GM12878 (cell line): Measurements from ENCODE around the gene MAD1L1. TPM values are rescaled to one million over a fixed set of nuclear protein-coding genes. Genes with fewer than 3 reads are reported as not detected.
A peak's percentile ranks its signal among the peaks of the same experiment; 100 is the strongest.

Experiments
- ATAC-seq: fragments of 200-7000 bp; cut with Tn5 transposase; 3 replicates; pipeline ENCODE4 v1.9.1; 2020; ENCODE audit warnings: mild to moderate bottlenecking, moderate library complexity
- BruUV-seq: library from RNA; stranded (reverse); fragments of 400-500 nt; replicated peaks from 2 replicates; lab custom pipeline; 2021; lab: Mats Ljungman, UMichigan
- CTCF ChIA-PET: fragments of 300-600 bp; sonication (Branson Sonifier 250); formaldehyde crosslinking; extraction: SDS; loops from one replicate; lab custom pipeline; 2021; ENCODE audit warnings: inconsistent platforms; lab: Yijun Ruan, JAX
- POLR2A ChIA-PET: fragments of 350-600 bp; formaldehyde crosslinking; extraction: SDS; loops from one replicate; lab custom pipeline; 2021; ENCODE audit warnings: inconsistent platforms; lab: Charles Lee
- RAD21 ChIA-PET: fragments of 300-600 bp; sonication (Branson Sonifier 250); formaldehyde crosslinking; loops from one replicate; lab custom pipeline; 2023; ENCODE audit warnings: antibody characterized with exemption; ENCODE audit not compliant: unreplicated experiment; lab: Charles Lee
- SMC1A ChIA-PET: fragments of 300-600 bp; sonication (Branson Sonifier 250); formaldehyde crosslinking; loops from one replicate; lab custom pipeline; 2023; ENCODE audit not compliant: unreplicated experiment, uncharacterized antibody; lab: Charles Lee
- DNase-seq: peaks from one replicate; pipeline ENCODE4 v3.0.0-alpha.2; 2011; ENCODE audit warnings: low read depth, low spot score
- FAIRE-seq: peaks from 3 replicates; lab custom pipeline; 2011; peaks lifted over from hg19 to GRCh38; lab: Jason Lieb, UNC
- H2AFZ ChIP-seq: 2 replicates; pipeline ENCODE4 v1.6.0; 2011; ENCODE audit warnings: low read depth, low read length, control low read depth; ENCODE audit not compliant: control insufficient read depth
- H3K27ac ChIP-seq: 2 replicates; pipeline ENCODE4 v1.5.1; 2011; ENCODE audit warnings: control low read depth; ENCODE audit not compliant: control insufficient read depth, insufficient read depth
- H3K27me3 ChIP-seq, 2 experiments: replicated peaks in 1 of 2; 2 replicates each; pipeline versions ENCODE4 v1.6.0 to v1.6.1; 2011; ENCODE audit warnings: low read length in 1 of 2; ENCODE audit not compliant: control insufficient read depth in 2 of 2, insufficient read depth in 2 of 2
- H3K36me3 ChIP-seq, 2 experiments: 2 replicates each; pipeline ENCODE4 v1.5.1; 2011; ENCODE audit warnings: low read length in 1 of 2; ENCODE audit not compliant: control insufficient read depth in 2 of 2, insufficient read depth in 2 of 2
- H3K4me1 ChIP-seq: 2 replicates; pipeline ENCODE4 v1.6.1; 2011; ENCODE audit warnings: mild to moderate bottlenecking, low read length, moderate library complexity, mixed read lengths; ENCODE audit not compliant: control insufficient read depth, insufficient read depth
- H3K4me2 ChIP-seq: 2 replicates; pipeline ENCODE4 v1.6.0; 2011; ENCODE audit warnings: control low read depth; ENCODE audit not compliant: control insufficient read depth, insufficient read depth
- H3K4me3 ChIP-seq: fragments of 200-600 bp; sonication (generic); 2 replicates; pipeline ENCODE4 v1.5.1; 2016
- H3K79me2 ChIP-seq: 2 replicates; pipeline ENCODE4 v1.6.0; 2011; ENCODE audit warnings: low read length; ENCODE audit not compliant: control insufficient read depth, insufficient read depth
- H3K9ac ChIP-seq: 2 replicates; pipeline ENCODE4 v1.8.0; 2011; ENCODE audit warnings: low read length, control low read depth, mixed read lengths; ENCODE audit not compliant: control insufficient read depth, insufficient read depth
- H3K9me3 ChIP-seq: replicated peaks from 3 replicates; pipeline ENCODE4 v1.5.1; 2011; ENCODE audit warnings: mild to moderate bottlenecking, low read length; ENCODE audit not compliant: control insufficient read depth, insufficient read depth
- H4K20me1 ChIP-seq: 2 replicates; pipeline ENCODE4 v1.6.0; 2011; ENCODE audit not compliant: control insufficient read depth, insufficient read depth
- BCL3 ChIP-seq: IDR thresholded peaks from 2 replicates; pipeline ENCODE4 v1.6.1; 2011; ENCODE audit warnings: borderline replicate concordance, low read depth, mild to moderate bottlenecking, moderate library complexity, low read length; ENCODE audit not compliant: insufficient read depth, poor library complexity, severe bottlenecking
- FOXK2 ChIP-seq: fragments of 450-650 bp; IDR thresholded peaks from 2 replicates; pipeline ENCODE4 v1.6.1; 2017; ENCODE audit warnings: mild to moderate bottlenecking, moderate library complexity
- NFIC ChIP-seq: IDR thresholded peaks from 2 replicates; pipeline ENCODE4 v1.6.1; 2012; ENCODE audit warnings: low read depth, mild to moderate bottlenecking, inconsistent platforms, low read length, moderate library complexity
- POLR2AphosphoS5 ChIP-seq: IDR thresholded peaks from 2 replicates; pipeline ENCODE4 v1.6.1; 2011; ENCODE audit warnings: mild to moderate bottlenecking, low read length, inconsistent platforms
- SREBF2 ChIP-seq: IDR thresholded peaks from 2 replicates; pipeline ENCODE4 v1.6.1; 2012; ENCODE audit warnings: mild to moderate bottlenecking, low read length
- TBL1XR1 ChIP-seq: IDR thresholded peaks from 2 replicates; pipeline ENCODE4 v1.6.1; 2012; ENCODE audit warnings: low read depth, low read length, improper control_type of control experiment
- USF1 ChIP-seq: IDR thresholded peaks from 2 replicates; pipeline ENCODE4 v1.6.1; 2011; ENCODE audit warnings: borderline replicate concordance, low read depth, mild to moderate bottlenecking, moderate library complexity, mixed read lengths, low read length; ENCODE audit not compliant: insufficient read depth; ENCODE audit errors: extremely low read length
- WGBS: methylation state at CpG from one replicate; pipeline ENCODE4 v1.1.6; 2016; ENCODE audit warnings: low lambda C conversion rate; ENCODE audit not compliant: insufficient replicate concordance, insufficient coverage; ENCODE audit errors: missing lambda C conversion rate; 5-methylcytosine and 5-hydroxymethylcytosine counted together
- in situ Hi-C: fragments of 300-500 bp; cut with MboI; formaldehyde crosslinking; loops from 9 replicates; pipeline ENCODE4 v1.14.3; 2018; ENCODE audit warnings: mixed read lengths
- intact Hi-C: fragments of 100-400 bp; cut with micrococcal nuclease; formaldehyde crosslinking; loops from one replicate; pipeline ENCODE4 v1.14.2; 2022; ENCODE audit not compliant: unreplicated experiment
- polyA plus RNA-seq, 11 experiments: library from polyadenylated mRNA; depleted of rRNA in 4 of 11; unstranded in 6 of 11; stranded (reverse) in 5 of 11; fragments of >200 nt; fragmentation: Nextera tagmentation in 4 of 11; fragmentation: Illumina TruSeq in 1 of 11; extraction: Ambion mirVana in 4 of 11; extraction: Trizol in 1 of 11; gene quantifications; 1 replicate in 1 of 11; 2 replicates in 10 of 11; pipeline versions ENCODE4 v1.2.1 to v1.2.3, GENCODE V29; 2011 to 2016; ENCODE audit warnings: inconsistent platforms in 2 of 11, missing spikeins in 2 of 11, low read depth in 1 of 11
- total RNA-seq, 4 experiments: library from RNA; depleted of rRNA in 3 of 4; stranded (reverse); fragments of >200 nt in 3 of 4; fragmentation: Illumina TruSeq in 1 of 4; extraction: Trizol in 1 of 4; gene quantifications; 2 replicates each; pipeline versions ENCODE4 v1.2.1 to v1.2.3, GENCODE V29; 2013 to 2021

MAD1L1 gene
- total and polyA plus RNA-seq, 10 of the 15 experiments (the other 5 are each of a cell fraction or from before 2014, with no cell fraction given): 2.2 to 76.8 (median 38.3) TPM

- TF ChIP-seq POLR2AphosphoS5: no peak
- TF ChIP-seq FOXK2: no peak
- no peak for TF ChIP-seq USF1
- no peak for TF ChIP-seq TBL1XR1
These were observed 383.2 kb downstream of the MAD1L1 start (continued) for GRCh38 chr7:1849351-1850041.

GRCh38 chr7:1848911-1849311, 383.8 kb downstream of the MAD1L1 start:
- POLR2A ChIA-PET: no interaction called here
- WGBS: 96% methylated on average over 15 of the region's 15 CpGs
- CTCF ChIA-PET: no interaction called here
- no peaks in the 10 kb centered on the region for H3K79me2 ChIP-seq
- no peak overlapping the region for H3K4me3 ChIP-seq
- no peaks in the 10 kb centered on the region for H3K9me3 ChIP-seq
- H3K27ac ChIP-seq: no peak overlapping the region
- H3K9ac ChIP-seq: no peak overlapping the region
- no peaks in the 10 kb centered on the region for H4K20me1 ChIP-seq
- H3K36me3 ChIP-seq: peaks cover 0 to 2% of the 10 kb centered on the region in 2 experiments; a peak in 2 of 4 replicates
- no peak for FAIRE-seq
- TF ChIP-seq SREBF2 (no peak), NFIC (peak; percentile 36; the same call in 1 of the 2 replicates), BCL3 (peak; percentile 81)
- TF ChIP-seq, all 136 proteins: peak for 2
- BruUV-seq: no TSS peak
- RAD21 ChIA-PET: no interaction called here
- DNase-seq (no peak), ATAC-seq (no peak)
- no peaks in the 10 kb centered on the region for H3K27me3 ChIP-seq
- intact Hi-C loops: no loop called here
- SMC1A ChIA-PET: no interaction called here
- no peak overlapping the region for H3K4me2 ChIP-seq
- in situ Hi-C loops: no loop called here
- H3K4me1 ChIP-seq: no peaks in the 10 kb centered on the region
- no peak overlapping the region for H2AFZ ChIP-seq
